ENCODE results near the gene UQCRC2. TPM values are rescaled to one million over a fixed set of nuclear protein-coding genes. Genes with fewer than 3 reads are reported as not detected.
A peak's percentile ranks its signal among the peaks of the same experiment; 100 is the strongest.

The UQCRC2 gene
- polyA plus RNA-seq, 1 donor from 2014 or later: 484 TPM

DNA sequence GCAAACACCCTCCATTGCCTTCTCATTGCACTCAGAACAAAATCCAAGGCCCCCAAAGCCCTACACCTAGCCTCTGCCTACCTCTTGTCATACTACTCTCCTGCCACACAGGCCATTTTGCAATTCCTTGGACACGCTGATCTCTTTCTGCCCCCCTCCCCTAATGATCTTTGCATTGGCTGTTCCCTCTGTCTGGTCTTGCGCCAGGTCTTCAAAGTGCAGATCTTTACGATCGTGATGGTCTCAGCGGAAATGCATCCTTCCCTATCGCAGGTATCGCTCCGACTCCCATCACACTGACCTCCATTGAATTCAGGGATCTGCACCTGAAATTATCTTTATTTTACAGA, 54.0 kb downstream of the UQCRC2 start:
- Histone ChIP-seq H3K9me3 (ENCODE audit: low read length) (no peaks in the 10 kb centered on the region), H3K9me2 (ENCODE audit: insufficient read depth, low read length) (no peaks in the 10 kb centered on the region), H3K79me2 (replicated peaks; ENCODE audit: insufficient read depth, low read length) (peaks cover 13% of the 10 kb centered on the region), H3F3A (ENCODE audit: insufficient read depth, low read length, poor library complexity, severe bottlenecking) (no peaks in the 10 kb centered on the region), H4K20me1 (ENCODE audit: insufficient read depth) (no peaks in the 10 kb centered on the region), H3K4me2 (ENCODE audit: low read length) (peak overlapping the region; percentile 84), H3K36me3 (ENCODE audit: insufficient read depth, low read length) (no peaks in the 10 kb centered on the region), H3K27me3 (ENCODE audit: insufficient read depth, low read depth, low read length) (no peaks in the 10 kb centered on the region), H3K9ac (ENCODE audit: low read length) (peak overlapping the region; percentile 91), H3K27ac (ENCODE audit: low read length) (peak overlapping the region; percentile 81), H3K4me3 (ENCODE audit: low read length) (peak overlapping the region; percentile 81), H2AFZ (ENCODE audit: low read depth, low read length) (peak overlapping the region; percentile 95)
- TF ChIP-seq TAF1 (IDR thresholded peaks at IDR 0.05; ENCODE audit: low read depth): no peak
- TF ChIP-seq CTCF (IDR thresholded peaks at IDR 0.05; ENCODE audit: poor library complexity, severe bottlenecking): no peak
- no peak for TF ChIP-seq MXI1 (conservative IDR thresholded peaks at IDR 0.05; ENCODE audit: poor library complexity, severe bottlenecking)
- TF ChIP-seq POLR2AphosphoS5 (IDR thresholded peaks at IDR 0.05): no peak
- TF ChIP-seq, protein P1, sequence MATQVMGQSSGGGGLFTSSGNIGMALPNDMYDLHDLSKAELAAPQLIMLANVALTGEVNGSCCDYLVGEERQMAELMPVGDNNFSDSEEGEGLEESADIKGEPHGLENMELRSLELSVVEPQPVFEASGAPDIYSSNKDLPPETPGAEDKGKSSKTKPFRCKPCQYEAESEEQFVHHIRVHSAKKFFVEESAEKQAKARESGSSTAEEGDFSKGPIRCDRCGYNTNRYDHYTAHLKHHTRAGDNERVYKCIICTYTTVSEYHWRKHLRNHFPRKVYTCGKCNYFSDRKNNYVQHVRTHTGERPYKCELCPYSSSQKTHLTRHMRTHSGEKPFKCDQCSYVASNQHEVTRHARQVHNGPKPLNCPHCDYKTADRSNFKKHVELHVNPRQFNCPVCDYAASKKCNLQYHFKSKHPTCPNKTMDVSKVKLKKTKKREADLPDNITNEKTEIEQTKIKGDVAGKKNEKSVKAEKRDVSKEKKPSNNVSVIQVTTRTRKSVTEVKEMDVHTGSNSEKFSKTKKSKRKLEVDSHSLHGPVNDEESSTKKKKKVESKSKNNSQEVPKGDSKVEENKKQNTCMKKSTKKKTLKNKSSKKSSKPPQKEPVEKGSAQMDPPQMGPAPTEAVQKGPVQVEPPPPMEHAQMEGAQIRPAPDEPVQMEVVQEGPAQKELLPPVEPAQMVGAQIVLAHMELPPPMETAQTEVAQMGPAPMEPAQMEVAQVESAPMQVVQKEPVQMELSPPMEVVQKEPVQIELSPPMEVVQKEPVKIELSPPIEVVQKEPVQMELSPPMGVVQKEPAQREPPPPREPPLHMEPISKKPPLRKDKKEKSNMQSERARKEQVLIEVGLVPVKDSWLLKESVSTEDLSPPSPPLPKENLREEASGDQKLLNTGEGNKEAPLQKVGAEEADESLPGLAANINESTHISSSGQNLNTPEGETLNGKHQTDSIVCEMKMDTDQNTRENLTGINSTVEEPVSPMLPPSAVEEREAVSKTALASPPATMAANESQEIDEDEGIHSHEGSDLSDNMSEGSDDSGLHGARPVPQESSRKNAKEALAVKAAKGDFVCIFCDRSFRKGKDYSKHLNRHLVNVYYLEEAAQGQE (IDR thresholded peaks at IDR 0.05; ENCODE audit: borderline replicate concordance): no peak
- TF ChIP-seq RAD21 (conservative IDR thresholded peaks at IDR 0.05): no peak
- TF ChIP-seq SMC3 (conservative IDR thresholded peaks at IDR 0.05; ENCODE audit: poor library complexity): no peak
- TF ChIP-seq EZH2 (IDR thresholded peaks at IDR 0.05; ENCODE audit: borderline replicate concordance, insufficient read depth, low read length, poor library complexity, severe bottlenecking): no peak
- TF ChIP-seq EP300 (conservative IDR thresholded peaks at IDR 0.05; ENCODE audit: poor library complexity, severe bottlenecking): no peak

- Histone ChIP-seq H3K36me3 (ENCODE audit: insufficient read depth, low read length) (no peaks in the 10 kb centered on the region), H2AFZ (ENCODE audit: low read depth, low read length) (peak within 1 kb of the TSS; percentile 95), H3F3A (ENCODE audit: insufficient read depth, low read length, poor library complexity, severe bottlenecking) (no peaks in the 10 kb centered on the region), H3K79me2 (replicated peaks; ENCODE audit: insufficient read depth, low read length) (peaks cover 13% of the 10 kb centered on the region), H3K4me2 (ENCODE audit: low read length) (peak within 1 kb of the TSS; percentile 84), H3K27ac (ENCODE audit: low read length) (peak within 1 kb of the TSS; percentile 81), H3K9me2 (ENCODE audit: insufficient read depth, low read length) (no peaks in the 10 kb centered on the region), H3K27me3 (ENCODE audit: insufficient read depth, low read depth, low read length) (no peaks in the 10 kb centered on the region), H3K4me3 (ENCODE audit: low read length) (peak within 1 kb of the TSS; percentile 95), H3K9ac (ENCODE audit: low read length) (peak within 1 kb of the TSS; percentile 91), H3K9me3 (ENCODE audit: low read length) (no peaks in the 10 kb centered on the region), H4K20me1 (ENCODE audit: insufficient read depth) (no peaks in the 10 kb centered on the region)
- TF ChIP-seq EZH2 (IDR thresholded peaks at IDR 0.05; ENCODE audit: borderline replicate concordance, insufficient read depth, low read length, poor library complexity, severe bottlenecking) (no peak), TAF1 (IDR thresholded peaks at IDR 0.05; ENCODE audit: low read depth) (peak; percentile 59), MXI1 (conservative IDR thresholded peaks at IDR 0.05; ENCODE audit: poor library complexity, severe bottlenecking) (peak; percentile 41), POLR2AphosphoS5 (IDR thresholded peaks at IDR 0.05) (peak; percentile 10), SMC3 (conservative IDR thresholded peaks at IDR 0.05; ENCODE audit: poor library complexity) (peak; percentile 25), RAD21 (conservative IDR thresholded peaks at IDR 0.05) (no peak), EP300 (conservative IDR thresholded peaks at IDR 0.05; ENCODE audit: poor library complexity, severe bottlenecking) (no peak), CTCF (IDR thresholded peaks at IDR 0.05; ENCODE audit: poor library complexity, severe bottlenecking) (peak; percentile 27)
- TF ChIP-seq, protein P1 (IDR thresholded peaks at IDR 0.05; ENCODE audit: borderline replicate concordance): peak; percentile 21
Measured at GRCh38 chr16:22007509-22008214, 54.5 kb downstream of the UQCRC2 start, which contains the start of gene MOSMO. Gene MOSMO, plus strand, starts transcription at chr16:22008111. Its CDS starts 191 bp downstream, at chr16:22008302.

All from neural cell (in vitro differentiated cells).